Measurements from ENCODE around the gene TIGD3. TPM values are rescaled to one million over a fixed set of nuclear protein-coding genes. Genes with fewer than 3 reads are reported as not detected.

TIGD3 gene
- total RNA-seq, 1 donor from 2014 or later = 0.20 TPM

- DNase-seq (ENCODE audit: low read depth) (no peak), FAIRE-seq (no peak)
- TF ChIP-seq EZH2 (IDR thresholded peaks at IDR 0.05; ENCODE audit: insufficient read depth, low read length) (no peak), CTCF (IDR thresholded peaks at IDR 0.05; ENCODE audit: insufficient read depth, low read depth, low read length) (no peak)
- Histone ChIP-seq H4K20me1 (ENCODE audit: insufficient read depth, low read length) (no peaks in the 10 kb centered on the region), H3K4me1 (ENCODE audit: insufficient read depth, low read length) (peaks cover 10% of the 10 kb centered on the region), H3K4me3 (ENCODE audit: insufficient read depth, low read depth, low read length) (no peak overlapping the region), H3K9me3 (ENCODE audit: insufficient read depth, low read depth, low read length) (no peaks in the 10 kb centered on the region), H3K79me2 (ENCODE audit: insufficient read depth, low read length) (no peaks in the 10 kb centered on the region), H3K27ac (ENCODE audit: low read depth, low read length) (no peak overlapping the region), H3K9ac (ENCODE audit: low read length) (no peak overlapping the region), H3K27me3 (ENCODE audit: insufficient read depth, low read length) (no peaks in the 10 kb centered on the region), H2AFZ (ENCODE audit: low read depth, low read length) (no peak overlapping the region), H3K4me2 (ENCODE audit: low read length) (no peak overlapping the region), H3K36me3 (ENCODE audit: insufficient read depth, low read length) (no peaks in the 10 kb centered on the region)
- Mint-ChIP-seq H3K27ac (ENCODE audit: unreplicated experiment) (peak overlapping the region; percentile 47), H3K4me1 (ENCODE audit: low read depth, unreplicated experiment) (peaks cover 20% of the 10 kb centered on the region), H3K27me3 (ENCODE audit: low read depth, unreplicated experiment) (peaks cover 2% of the 10 kb centered on the region), H3K9me3 (ENCODE audit: unreplicated experiment) (no peaks in the 10 kb centered on the region), H3K4me3 (ENCODE audit: unreplicated experiment) (no peak overlapping the region), H3K36me3 (ENCODE audit: low read depth, unreplicated experiment) (no peaks in the 10 kb centered on the region)
These were observed 20.5 kb downstream of the TIGD3 start for GRCh38 chr11:65375012-65375411.

DNA sequence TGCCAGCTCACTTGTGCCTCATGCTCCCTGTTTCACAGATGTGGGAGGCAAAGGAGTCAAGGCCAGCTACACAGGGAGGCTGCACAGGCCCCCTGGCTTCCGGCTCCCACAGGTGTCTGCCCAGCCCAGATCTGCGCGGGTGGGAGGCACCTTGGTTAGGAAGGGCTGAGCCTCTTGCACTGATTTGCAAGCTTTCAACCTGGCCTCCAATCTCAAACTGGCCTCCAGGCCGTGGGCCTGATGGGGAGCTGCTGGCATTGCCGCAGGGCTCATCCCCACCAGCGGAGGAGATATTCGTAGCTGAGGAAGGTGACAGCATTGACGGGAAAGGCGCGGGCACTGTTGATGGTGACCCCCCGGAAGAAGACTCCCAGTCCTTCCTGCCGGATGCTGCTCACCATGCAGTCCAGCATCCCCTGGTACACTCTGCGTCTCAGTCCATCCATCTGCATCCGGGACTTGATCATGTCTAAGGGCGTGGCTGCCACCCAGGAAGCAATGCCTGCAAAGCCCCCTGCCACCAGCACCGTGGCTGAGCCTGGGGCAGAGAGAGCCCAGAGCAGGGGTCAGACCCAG is 21.7 kb downstream of the TIGD3 start:
- Histone ChIP-seq H3K9me3 (ENCODE audit: insufficient read depth, low read depth, low read length) (no peaks in the 10 kb centered on the region), H3K4me2 (ENCODE audit: low read length) (no peak overlapping the region), H3K9ac (ENCODE audit: low read length) (no peak overlapping the region), H3K4me1 (ENCODE audit: insufficient read depth, low read length) (peaks cover 4% of the 10 kb centered on the region), H2AFZ (ENCODE audit: low read depth, low read length) (no peak overlapping the region), H3K27me3 (ENCODE audit: insufficient read depth, low read length) (no peaks in the 10 kb centered on the region), H3K4me3 (ENCODE audit: insufficient read depth, low read depth, low read length) (no peak overlapping the region), H3K79me2 (ENCODE audit: insufficient read depth, low read length) (no peaks in the 10 kb centered on the region), H3K27ac (ENCODE audit: low read depth, low read length) (no peak overlapping the region), H3K36me3 (ENCODE audit: insufficient read depth, low read length) (no peaks in the 10 kb centered on the region), H4K20me1 (ENCODE audit: insufficient read depth, low read length) (no peaks in the 10 kb centered on the region)
- H3K27me3 Mint-ChIP-seq (ENCODE audit: low read depth, unreplicated experiment) = peaks cover 2% of the 10 kb centered on the region
- FAIRE-seq = no peak
- no peak for DNase-seq (ENCODE audit: low read depth)
- no peak overlapping the region for H3K4me3 Mint-ChIP-seq (ENCODE audit: unreplicated experiment)
- peaks cover 12% of the 10 kb centered on the region for H3K4me1 Mint-ChIP-seq (ENCODE audit: low read depth, unreplicated experiment)
- TF ChIP-seq EZH2 (IDR thresholded peaks at IDR 0.05; ENCODE audit: insufficient read depth, low read length) = no peak
- no peak for TF ChIP-seq CTCF (IDR thresholded peaks at IDR 0.05; ENCODE audit: insufficient read depth, low read depth, low read length)
- H3K9me3 Mint-ChIP-seq (ENCODE audit: unreplicated experiment) = no peaks in the 10 kb centered on the region
- no peak overlapping the region for H3K27ac Mint-ChIP-seq (ENCODE audit: unreplicated experiment)
- no peaks in the 10 kb centered on the region for H3K36me3 Mint-ChIP-seq (ENCODE audit: low read depth, unreplicated experiment)

DNA sequence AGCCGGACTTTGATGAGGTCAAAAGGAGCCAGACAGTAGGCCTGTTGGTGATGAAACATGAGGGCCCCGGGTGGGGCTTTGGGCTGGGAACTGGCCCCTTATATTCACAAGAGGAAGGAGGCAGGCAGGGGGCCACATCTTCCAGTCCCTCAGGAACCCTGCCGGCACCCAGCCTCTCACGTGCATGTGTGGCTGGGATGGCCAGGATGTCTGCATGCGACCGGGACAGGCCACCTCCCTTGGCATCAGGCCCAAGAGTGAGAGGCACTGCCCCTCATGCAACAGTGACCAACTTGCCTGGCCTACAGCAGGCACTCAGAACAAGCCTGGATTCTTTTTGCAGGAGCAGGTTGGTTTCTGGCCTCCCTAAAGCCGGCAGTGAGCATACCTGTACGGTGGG is 22.5 kb downstream of the TIGD3 start:
- FAIRE-seq (no peak), DNase-seq (ENCODE audit: low read depth) (no peak)
- Histone ChIP-seq H3K36me3 (ENCODE audit: insufficient read depth, low read length) (no peaks in the 10 kb centered on the region), H3K9ac (ENCODE audit: low read length) (no peak overlapping the region), H2AFZ (ENCODE audit: low read depth, low read length) (no peak overlapping the region), H3K9me3 (ENCODE audit: insufficient read depth, low read depth, low read length) (no peaks in the 10 kb centered on the region), H4K20me1 (ENCODE audit: insufficient read depth, low read length) (no peaks in the 10 kb centered on the region), H3K4me2 (ENCODE audit: low read length) (no peak overlapping the region), H3K79me2 (ENCODE audit: insufficient read depth, low read length) (no peaks in the 10 kb centered on the region), H3K4me1 (ENCODE audit: insufficient read depth, low read length) (peaks cover 5% of the 10 kb centered on the region), H3K27ac (ENCODE audit: low read depth, low read length) (no peak overlapping the region), H3K4me3 (ENCODE audit: insufficient read depth, low read depth, low read length) (no peak overlapping the region), H3K27me3 (ENCODE audit: insufficient read depth, low read length) (no peaks in the 10 kb centered on the region)
- no peak overlapping the region for H3K4me3 Mint-ChIP-seq (ENCODE audit: unreplicated experiment)
- no peaks in the 10 kb centered on the region for H3K9me3 Mint-ChIP-seq (ENCODE audit: unreplicated experiment)
- TF ChIP-seq CTCF (IDR thresholded peaks at IDR 0.05; ENCODE audit: insufficient read depth, low read depth, low read length) = no peak
- no peak for TF ChIP-seq EZH2 (IDR thresholded peaks at IDR 0.05; ENCODE audit: insufficient read depth, low read length)
- H3K36me3 Mint-ChIP-seq (ENCODE audit: low read depth, unreplicated experiment) = no peaks in the 10 kb centered on the region
- H3K27ac Mint-ChIP-seq (ENCODE audit: unreplicated experiment) = no peak overlapping the region
- peaks cover 2% of the 10 kb centered on the region for H3K27me3 Mint-ChIP-seq (ENCODE audit: low read depth, unreplicated experiment)
- H3K4me1 Mint-ChIP-seq (ENCODE audit: low read depth, unreplicated experiment) = peaks cover 11% of the 10 kb centered on the region
